A673 (cell line): Measurements from ENCODE around the gene L3MBTL3. TPM values are rescaled to one million over a fixed set of nuclear protein-coding genes. Genes with fewer than 3 reads are reported as not detected.

Source experiments
- BruUV-seq: library from RNA; stranded (reverse); fragments of 400-500 nt; replicated peaks from 2 replicates; lab custom pipeline; 2021; lab: Mats Ljungman, UMichigan
- CTCF ChIA-PET: fragments of 300-600 bp; sonication (Branson Sonifier 250); formaldehyde crosslinking; loops from one replicate; lab custom pipeline; 2022; ENCODE audit warnings: antibody characterized with exemption; lab: Charles Lee
- POLR2A ChIA-PET: fragments of 300-600 bp; sonication (Branson Sonifier 250); formaldehyde crosslinking; loops from one replicate; lab custom pipeline; 2022; ENCODE audit warnings: antibody characterized with exemption; ENCODE audit not compliant: low non-redundant PET; lab: Charles Lee
- DNase-seq: peaks from one replicate; pipeline ENCODE4 v3.0.0-alpha.2; 2015; ENCODE audit warnings: low spot score
- H3K27ac ChIP-seq: fragments of 200-600 bp; sonication (generic); 2 replicates; pipeline ENCODE4 v1.5.1; 2016; ENCODE audit warnings: mixed run types, low read depth, mild to moderate bottlenecking, mixed read lengths, antibody characterized with exemption, low read length; ENCODE audit not compliant: poor library complexity, severe bottlenecking
- H3K27me3 ChIP-seq: fragments of 200-600 bp; sonication (generic); replicated peaks from 2 replicates; pipeline ENCODE4 v1.6.1; 2017; ENCODE audit warnings: mixed run types, low read depth, mild to moderate bottlenecking, mixed read lengths, antibody characterized with exemption, low read length; ENCODE audit not compliant: insufficient read depth, poor library complexity
- H3K36me3 ChIP-seq: fragments of 200-600 bp; sonication (generic); 2 replicates; pipeline ENCODE4 v1.6.1; 2016; ENCODE audit warnings: mixed run types, mild to moderate bottlenecking, mixed read lengths, antibody characterized with exemption, low read length; ENCODE audit not compliant: insufficient read depth, poor library complexity, severe bottlenecking
- H3K4me1 ChIP-seq: fragments of 200-600 bp; sonication (generic); 2 replicates; pipeline ENCODE4 v1.6.1; 2017; ENCODE audit warnings: mixed run types, mild to moderate bottlenecking, mixed read lengths, antibody characterized with exemption, low read length; ENCODE audit not compliant: insufficient read depth, poor library complexity, severe bottlenecking
- H3K4me3 ChIP-seq: fragments of 200-600 bp; sonication (generic); 2 replicates; pipeline ENCODE4 v1.5.1; 2016; ENCODE audit warnings: low read depth, mixed run types, mild to moderate bottlenecking, mixed read lengths, low read length; ENCODE audit not compliant: poor library complexity, severe bottlenecking
- H3K9me3 ChIP-seq: fragments of 200-600 bp; sonication (generic); 2 replicates; pipeline ENCODE4 v1.6.1; 2016; ENCODE audit warnings: mixed run types, low read depth, mild to moderate bottlenecking, mixed read lengths, antibody characterized with exemption, low read length; ENCODE audit not compliant: poor library complexity, severe bottlenecking
- EZH2 ChIP-seq: fragments of 200-600 bp; sonication (generic); IDR thresholded peaks from 2 replicates; pipeline ENCODE4 v1.6.1; 2017; ENCODE audit warnings: borderline replicate concordance, low read depth, mild to moderate bottlenecking, mixed read lengths, antibody characterized with exemption, low read length; ENCODE audit not compliant: poor library complexity, severe bottlenecking
- intact Hi-C: fragments of 100-400 bp; cut with micrococcal nuclease; formaldehyde crosslinking; loops from one replicate; pipeline ENCODE4 v1.10.0; 2022; ENCODE audit not compliant: unreplicated experiment
- total RNA-seq: library from RNA; stranded (reverse); gene quantifications from 2 replicates; pipeline ENCODE4 v1.2.3, GENCODE V29; 2021
- TF ChIP-seq, protein P1 (sequence below): fragments of 300-800, 200-600 bp; sonication (generic); conservative IDR thresholded peaks from 2 replicates; pipeline ENCODE4 v1.5.1; 2017; ENCODE audit warnings: low read depth, mild to moderate bottlenecking, antibody characterized with exemption, low read length, moderate library complexity, mixed read lengths

L3MBTL3 gene
- total RNA-seq, 1 experiment from 2014 or later, result 40.8 TPM

GRCh38 chr6:130161683-130162404 is 143.5 kb downstream of the L3MBTL3 start:
- H3K4me1 ChIP-seq, result peaks cover 6% of the 10 kb centered on the region
- no TSS peak for BruUV-seq
- H3K9me3 ChIP-seq, result peaks cover 8% of the 10 kb centered on the region
- ChIA-PET POLR2A (no interaction called here), CTCF (no interaction called here)
- no peak overlapping the region for H3K27ac ChIP-seq
- no peak overlapping the region for H3K4me3 ChIP-seq
- TF ChIP-seq, protein P1, sequence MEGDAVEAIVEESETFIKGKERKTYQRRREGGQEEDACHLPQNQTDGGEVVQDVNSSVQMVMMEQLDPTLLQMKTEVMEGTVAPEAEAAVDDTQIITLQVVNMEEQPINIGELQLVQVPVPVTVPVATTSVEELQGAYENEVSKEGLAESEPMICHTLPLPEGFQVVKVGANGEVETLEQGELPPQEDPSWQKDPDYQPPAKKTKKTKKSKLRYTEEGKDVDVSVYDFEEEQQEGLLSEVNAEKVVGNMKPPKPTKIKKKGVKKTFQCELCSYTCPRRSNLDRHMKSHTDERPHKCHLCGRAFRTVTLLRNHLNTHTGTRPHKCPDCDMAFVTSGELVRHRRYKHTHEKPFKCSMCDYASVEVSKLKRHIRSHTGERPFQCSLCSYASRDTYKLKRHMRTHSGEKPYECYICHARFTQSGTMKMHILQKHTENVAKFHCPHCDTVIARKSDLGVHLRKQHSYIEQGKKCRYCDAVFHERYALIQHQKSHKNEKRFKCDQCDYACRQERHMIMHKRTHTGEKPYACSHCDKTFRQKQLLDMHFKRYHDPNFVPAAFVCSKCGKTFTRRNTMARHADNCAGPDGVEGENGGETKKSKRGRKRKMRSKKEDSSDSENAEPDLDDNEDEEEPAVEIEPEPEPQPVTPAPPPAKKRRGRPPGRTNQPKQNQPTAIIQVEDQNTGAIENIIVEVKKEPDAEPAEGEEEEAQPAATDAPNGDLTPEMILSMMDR, result no peak
- no peak for TF ChIP-seq EZH2
- H3K27me3 ChIP-seq, result no peaks in the 10 kb centered on the region
- intact Hi-C loops, result no loop called here
- no peaks in the 10 kb centered on the region for H3K36me3 ChIP-seq
- DNase-seq, result no peak

DNA sequence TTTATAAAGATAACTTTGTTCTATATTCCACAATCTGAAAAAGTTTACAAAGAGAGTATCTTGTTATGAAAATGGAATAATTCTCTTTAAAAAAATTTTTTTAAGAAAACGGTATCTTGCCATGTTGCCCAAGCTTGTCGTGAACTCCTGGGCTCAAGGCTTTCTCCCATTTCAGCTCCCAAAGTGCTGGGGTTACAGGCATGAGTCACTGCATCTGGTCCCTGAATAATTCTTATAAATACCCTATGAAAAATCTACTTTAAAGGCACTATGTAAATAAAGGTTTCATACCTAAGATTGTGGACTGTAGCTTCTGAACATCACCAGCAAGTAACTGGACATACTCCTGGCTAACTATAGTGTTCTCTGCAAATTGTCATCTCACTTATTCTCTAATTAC is 144.0 kb downstream of the L3MBTL3 start:
- intact Hi-C loops, result no loop called here
- Histone ChIP-seq H3K27ac (no peak overlapping the region), H3K36me3 (no peaks in the 10 kb centered on the region), H3K27me3 (no peaks in the 10 kb centered on the region), H3K4me3 (no peak overlapping the region), H3K9me3 (peaks cover 8% of the 10 kb centered on the region), H3K4me1 (peaks cover 6% of the 10 kb centered on the region)
- TF ChIP-seq, protein P1, result no peak
- TF ChIP-seq EZH2, result no peak
- ChIA-PET POLR2A (no interaction called here), CTCF (no interaction called here)
- no peak for DNase-seq
- no TSS peak for BruUV-seq

DNA sequence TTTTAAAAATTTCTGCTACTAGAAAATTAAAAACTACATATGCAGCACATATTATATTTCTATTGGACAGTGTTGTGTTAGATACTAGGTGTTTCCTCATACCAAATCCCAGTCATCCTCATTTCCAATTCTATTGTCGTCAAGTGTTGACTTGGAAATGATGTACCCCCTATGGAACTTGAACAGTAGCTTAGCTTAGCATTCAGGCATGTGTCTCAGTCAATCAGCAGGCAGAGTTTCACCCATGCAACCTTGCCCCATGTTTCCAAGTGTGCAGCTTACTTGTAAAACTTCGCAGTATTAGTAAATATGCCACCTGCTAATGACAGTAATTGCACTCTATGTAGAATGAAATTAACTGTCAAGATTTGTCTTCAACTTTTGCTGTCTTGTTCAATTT is 144.9 kb downstream of the L3MBTL3 start:
- POLR2A ChIA-PET, result no interaction called here
- peaks cover 3% of the 10 kb centered on the region for H3K9me3 ChIP-seq
- no TSS peak for BruUV-seq
- intact Hi-C loops, result no loop called here
- no peak for TF ChIP-seq EZH2
- TF ChIP-seq, protein P1, result no peak
- peaks cover 6% of the 10 kb centered on the region for H3K4me1 ChIP-seq
- no peaks in the 10 kb centered on the region for H3K36me3 ChIP-seq
- no peak overlapping the region for H3K4me3 ChIP-seq
- no peak for DNase-seq
- CTCF ChIA-PET, result no interaction called here
- H3K27ac ChIP-seq, result no peak overlapping the region
- H3K27me3 ChIP-seq, result no peaks in the 10 kb centered on the region
